ENCODE data around the gene SYNDIG1.

Gene SYNDIG1

GRCh38 chr20:24470746-24471582 lies 1.5 kb downstream of the SYNDIG1 start:
- no peak for DNase-seq (ENCODE audit: low read depth in 2 of 2)

GRCh38 chr20:24472426-24472825 lies 3.0 kb downstream of the SYNDIG1 start:
- no peak for DNase-seq (ENCODE audit: low read depth in 2 of 2)

GRCh38 chr20:24473435-24474223 lies 4.2 kb downstream of the SYNDIG1 start:
- no peak for DNase-seq (ENCODE audit: low read depth in 2 of 2)

- no peak for DNase-seq (ENCODE audit: low read depth in 2 of 2)
These were observed 8.6 kb downstream of the SYNDIG1 start for GRCh38 chr20:24477831-24478547.

GRCh38 chr20:24478584-24478983 lies 9.2 kb downstream of the SYNDIG1 start:
- DNase-seq (ENCODE audit: low read depth in 2 of 2), result no peak

GRCh38 chr20:24479106-24479505 lies 9.7 kb downstream of the SYNDIG1 start:
- DNase-seq (ENCODE audit: low read depth in 2 of 2), result no peak

- DNase-seq (ENCODE audit: low read depth in 2 of 2), result no peak
These were observed 10.2 kb downstream of the SYNDIG1 start for GRCh38 chr20:24479595-24479994.

- no peak for DNase-seq (ENCODE audit: low read depth in 2 of 2)
These were observed 11.1 kb downstream of the SYNDIG1 start for GRCh38 chr20:24480509-24480908.

- no peak for DNase-seq (ENCODE audit: low read depth in 2 of 2)
These were observed 11.7 kb downstream of the SYNDIG1 start for GRCh38 chr20:24481173-24481572.

- no peak for DNase-seq (ENCODE audit: low read depth in 2 of 2)
These were observed 14.1 kb downstream of the SYNDIG1 start for GRCh38 chr20:24483435-24484080.

- DNase-seq (ENCODE audit: low read depth in 2 of 2), result no peak
These were observed 14.6 kb downstream of the SYNDIG1 start for GRCh38 chr20:24484081-24484450.

GRCh38 chr20:24485981-24486380 lies 16.6 kb downstream of the SYNDIG1 start:
- no peak for DNase-seq (ENCODE audit: low read depth in 2 of 2)

- no peak for DNase-seq (ENCODE audit: low read depth in 2 of 2)
These were observed 17.8 kb downstream of the SYNDIG1 start for GRCh38 chr20:24487240-24487639.

GRCh38 chr20:24487648-24488047 lies 18.2 kb downstream of the SYNDIG1 start:
- no peak for DNase-seq (ENCODE audit: low read depth in 2 of 2)

- no peak for DNase-seq (ENCODE audit: low read depth in 2 of 2)
These were observed 18.8 kb downstream of the SYNDIG1 start for GRCh38 chr20:24488064-24488799.

GRCh38 chr20:24488800-24489175 lies 19.4 kb downstream of the SYNDIG1 start:
- no peak for DNase-seq (ENCODE audit: low read depth in 2 of 2)

GRCh38 chr20:24489193-24489592 lies 19.8 kb downstream of the SYNDIG1 start:
- DNase-seq (ENCODE audit: low read depth in 2 of 2), result no peak

GRCh38 chr20:24489631-24490260 lies 20.3 kb downstream of the SYNDIG1 start:
- DNase-seq (ENCODE audit: low read depth in 2 of 2), result no peak

GRCh38 chr20:24490598-24490997 lies 21.2 kb downstream of the SYNDIG1 start:
- no peak for DNase-seq (ENCODE audit: low read depth in 2 of 2)

- DNase-seq (ENCODE audit: low read depth in 2 of 2), result no peak
These were observed 21.8 kb downstream of the SYNDIG1 start for GRCh38 chr20:24491041-24491756.
